DMS153 (cell line): ENCODE data around the gene KIF18A.
"Not testable (repeated sequence)": the region's sequence is repeated elsewhere in the genome, so short reads cannot be mapped to it uniquely, and the experiment has no call there.

Experiments used
- DNase-seq: peaks from one replicate; lab custom pipeline; 2025; lab: John Stamatoyannopoulos, UW

Gene KIF18A

GRCh38 chr11:28107750-28108618 is at the start of gene KIF18A, which contains the start of gene METTL15:
Gene KIF18A, minus strand, starts transcription at chr11:28108156. Its CDS starts 10,209 bp downstream, at chr11:28097947.
Gene METTL15, plus strand, starts transcription at chr11:28108388. Its CDS starts 4,947 bp downstream, at chr11:28113335.
- DNase-seq, result peak; percentile 99

GRCh38 chr11:28153586-28153985 is 45.6 kb upstream of the KIF18A start:
- no peak for DNase-seq

GRCh38 chr11:28152743-28153142 is 44.8 kb upstream of the KIF18A start:
- no peak for DNase-seq

- DNase-seq, result no peak
These were observed 38.3 kb upstream of the KIF18A start for GRCh38 chr11:28146123-28146751.

- no peak for DNase-seq
These were observed 36.9 kb upstream of the KIF18A start for GRCh38 chr11:28144808-28145207.

- DNase-seq, result no peak
These were observed 34.8 kb upstream of the KIF18A start for GRCh38 chr11:28142724-28143123.

- DNase-seq, result no peak
These were observed 32.9 kb upstream of the KIF18A start for GRCh38 chr11:28140689-28141455.

GRCh38 chr11:28139841-28140415 is 32.0 kb upstream of the KIF18A start:
- no peak for DNase-seq

GRCh38 chr11:28137832-28138231 is 29.9 kb upstream of the KIF18A start:
- DNase-seq, result no peak

- DNase-seq, result no peak
These were observed 29.4 kb upstream of the KIF18A start for GRCh38 chr11:28137366-28137765.

GRCh38 chr11:28136157-28136556 is 28.2 kb upstream of the KIF18A start:
- not testable (repeated sequence) for DNase-seq

GRCh38 chr11:28133146-28133545 is 25.2 kb upstream of the KIF18A start:
- DNase-seq, result no peak

- DNase-seq, result no peak
These were observed 24.6 kb upstream of the KIF18A start for GRCh38 chr11:28132548-28132947.

GRCh38 chr11:28123151-28123581 is 15.2 kb upstream of the KIF18A start:
- DNase-seq, result no peak

GRCh38 chr11:28117712-28118111 is 9.8 kb upstream of the KIF18A start:
- DNase-seq, result no peak

- no peak for DNase-seq
These were observed 6.8 kb upstream of the KIF18A start for GRCh38 chr11:28114731-28115130.

- no peak for DNase-seq
These were observed 6.2 kb upstream of the KIF18A start for GRCh38 chr11:28114116-28114515.

- DNase-seq, result no peak
These were observed 2.9 kb upstream of the KIF18A start for GRCh38 chr11:28110821-28111200.

GRCh38 chr11:28110108-28110820 is 2.3 kb upstream of the KIF18A start:
- peak; percentile 31 for DNase-seq

- no peak for DNase-seq
These were observed 1.0 kb upstream of the KIF18A start for GRCh38 chr11:28108958-28109357.

GRCh38 chr11:28107191-28107749 is 686 bp downstream of the KIF18A start:
- DNase-seq, result peak; percentile 14
